Neuronal stem cell (in vitro differentiated cells): ENCODE data around the gene POLDIP3.

Source experiments
- DNase-seq: peaks from one replicate; pipeline ENCODE4 v3.0.0-alpha.2; 2013; ENCODE audit warnings: low spot score
- H2AFZ ChIP-seq: one replicate; pipeline ENCODE4 v1.6.1; 2013; ENCODE audit warnings: mild to moderate bottlenecking, low read length, inconsistent platforms
- H2AK5ac ChIP-seq: 2 replicates; pipeline ENCODE4 v1.6.1; 2013; ENCODE audit warnings: low read depth, mild to moderate bottlenecking, inconsistent platforms, low read length, moderate library complexity, mixed read lengths
- H2BK120ac ChIP-seq: 2 replicates; pipeline ENCODE4 v1.6.1; 2013; ENCODE audit warnings: low read depth, mild to moderate bottlenecking, inconsistent platforms, low read length, moderate library complexity, mixed read lengths
- H2BK12ac ChIP-seq: one replicate; pipeline ENCODE4 v1.6.1; 2013; ENCODE audit warnings: low read length, inconsistent platforms
- H2BK15ac ChIP-seq: 2 replicates; pipeline ENCODE4 v1.6.1; 2013; ENCODE audit warnings: mild to moderate bottlenecking, low read length, inconsistent platforms, mixed read lengths
- H2BK5ac ChIP-seq: one replicate; pipeline ENCODE4 v1.6.1; 2013; ENCODE audit warnings: inconsistent platforms, mild to moderate bottlenecking, low read length, moderate library complexity
- H3K14ac ChIP-seq: one replicate; pipeline ENCODE4 v1.6.1; 2013; ENCODE audit warnings: low read length, inconsistent platforms
- H3K18ac ChIP-seq: 2 replicates; pipeline ENCODE4 v1.6.1; 2013; ENCODE audit warnings: low read length, inconsistent platforms
- H3K23ac ChIP-seq: 2 replicates; pipeline ENCODE4 v1.6.1; 2013; ENCODE audit warnings: low read depth, mild to moderate bottlenecking, mixed read lengths, low read length, inconsistent platforms; ENCODE audit not compliant: poor library complexity
- H3K27ac ChIP-seq: replicated peaks from 3 replicates; pipeline ENCODE4 v1.5.1; 2013; ENCODE audit warnings: low read length, inconsistent platforms
- H3K27me3 ChIP-seq, 3 experiments: 2 replicates each; pipeline ENCODE4 v1.6.1; 2013; ENCODE audit warnings: low read length in 3 of 3, mild to moderate bottlenecking in 2 of 3, inconsistent platforms in 1 of 3, low read depth in 1 of 3, mixed read lengths in 1 of 3, moderate library complexity in 1 of 3; ENCODE audit not compliant: control insufficient read depth in 3 of 3, insufficient read depth in 3 of 3
- H3K36me3 ChIP-seq, 2 donors: replicated peaks in 1 of 2; 2 replicates each; pipeline ENCODE4 v1.6.1; 2013; ENCODE audit warnings: low read length in 2 of 2; ENCODE audit not compliant: control insufficient read depth in 2 of 2, insufficient read depth in 2 of 2
- H3K4ac ChIP-seq: 2 replicates; pipeline ENCODE4 v1.6.1; 2013; ENCODE audit warnings: inconsistent platforms, mild to moderate bottlenecking, low read length, moderate library complexity
- H3K4me1 ChIP-seq, 2 donors: 1 replicate in 1 of 2; 2 replicates in 1 of 2; pipeline ENCODE4 v1.6.1; 2013; ENCODE audit warnings: low read length in 2 of 2, low read depth in 1 of 2; ENCODE audit not compliant: control insufficient read depth in 2 of 2, insufficient read depth in 1 of 2
- H3K4me2 ChIP-seq: one replicate; pipeline ENCODE4 v1.6.1; 2013; ENCODE audit warnings: mild to moderate bottlenecking, low read length, inconsistent platforms; ENCODE audit not compliant: insufficient read depth, poor library complexity, severe bottlenecking
- H3K4me3 ChIP-seq, 2 donors: 2 replicates each; pipeline ENCODE4 v1.5.1; 2013; ENCODE audit warnings: low read length in 2 of 2, mild to moderate bottlenecking in 2 of 2, inconsistent platforms in 1 of 2, moderate library complexity in 1 of 2
- H3K79me1 ChIP-seq: one replicate; pipeline ENCODE4 v1.6.1; 2013; ENCODE audit warnings: low read depth, mild to moderate bottlenecking, inconsistent platforms, low read length, moderate library complexity
- H3K9ac ChIP-seq: one replicate; pipeline ENCODE4 v1.6.1; 2013; ENCODE audit warnings: mild to moderate bottlenecking, low read depth, low read length, inconsistent platforms; ENCODE audit not compliant: poor library complexity
- H3K9me3 ChIP-seq, 2 donors: replicated peaks in 1 of 2; 2 replicates each; pipeline versions ENCODE3 to v1.6.1; 2013; ENCODE audit warnings: low read length in 2 of 2, mild to moderate bottlenecking in 2 of 2, inconsistent platforms in 1 of 2, low read depth in 1 of 2, mixed read lengths in 1 of 2, moderate library complexity in 1 of 2; ENCODE audit not compliant: control insufficient read depth in 2 of 2, insufficient read depth in 1 of 2
- H4K8ac ChIP-seq: one replicate; pipeline ENCODE4 v1.6.1; 2013; ENCODE audit warnings: low read depth, mild to moderate bottlenecking, inconsistent platforms, low read length, moderate library complexity
- H4K91ac ChIP-seq: one replicate; pipeline ENCODE4 v1.6.1; 2013; ENCODE audit warnings: low read length, low read depth, mild to moderate bottlenecking, inconsistent platforms; ENCODE audit not compliant: poor library complexity
- WGBS, 2 donors: extraction: QIAGEN DNeasy Blood & Tissue Kit; methylation state at CpG; one replicate each; pipeline ENCODE4 v1.1.7; 2013; ENCODE audit warnings: missing lambda C conversion rate in 2 of 2, mixed read lengths in 1 of 2; ENCODE audit not compliant: insufficient read length in 2 of 2, insufficient replicate concordance in 1 of 2; ENCODE audit errors: extremely low coverage in 2 of 2; 5-methylcytosine and 5-hydroxymethylcytosine counted together

The POLDIP3 gene

DNA sequence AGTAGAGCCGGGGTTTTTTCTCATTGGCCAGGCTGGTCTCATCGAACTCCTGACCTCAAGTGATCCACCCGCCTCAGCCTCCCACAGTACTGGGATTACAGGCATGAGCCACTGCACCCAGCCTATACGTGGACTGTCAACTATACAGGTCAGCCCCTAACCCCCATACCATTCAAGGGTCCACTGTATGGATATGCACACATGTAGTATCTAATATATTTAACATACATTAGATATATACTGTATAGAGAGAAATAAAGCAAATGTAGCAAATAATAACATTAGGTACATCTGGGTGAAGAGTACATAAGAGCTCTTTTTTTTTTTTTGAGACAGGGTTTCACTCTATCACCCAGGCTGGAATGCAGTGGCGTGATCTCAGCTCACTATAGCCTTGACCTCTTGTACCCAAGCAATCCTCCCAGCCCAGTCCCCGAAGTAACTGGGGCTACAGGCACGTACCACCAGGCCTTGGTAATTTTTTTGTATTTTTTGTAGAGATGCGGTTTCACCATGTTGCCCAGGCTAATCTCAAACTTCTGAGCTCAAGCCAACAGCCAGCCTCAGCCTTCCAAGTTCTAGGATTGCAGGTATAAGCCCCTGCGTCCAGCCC is 27.2 kb upstream of the POLDIP3 start:
- no peak overlapping the region for H3K4ac ChIP-seq
- H3K9ac ChIP-seq = no peak overlapping the region
- peaks cover 16% of the 10 kb centered on the region for H3K79me1 ChIP-seq
- no CpG with 5 or more reads among the region's 9 CpGs for WGBS, 2 donors
- H3K14ac ChIP-seq = no peak overlapping the region
- H2AFZ ChIP-seq = no peak overlapping the region
- H4K91ac ChIP-seq = no peak overlapping the region
- H2BK12ac ChIP-seq = no peak overlapping the region
- no peak overlapping the region for H3K23ac ChIP-seq
- no peak overlapping the region for H2BK120ac ChIP-seq
- H3K4me2 ChIP-seq = no peak overlapping the region
- H4K8ac ChIP-seq = no peak overlapping the region
- H3K4me1 ChIP-seq = peaks cover 5 to 6% of the 10 kb centered on the region in 2 donors
- H3K27me3 ChIP-seq = no peaks in the 10 kb centered on the region
- no peak overlapping the region for H2BK15ac ChIP-seq
- no peak overlapping the region for H2BK5ac ChIP-seq
- no peaks in the 10 kb centered on the region for H3K9me3 ChIP-seq
- H3K4me3 ChIP-seq = no peak overlapping the region
- H3K36me3 ChIP-seq = peaks cover 2 to 10% of the 10 kb centered on the region in 2 donors
- DNase-seq = no peak
- no peak overlapping the region for H2AK5ac ChIP-seq
- no peak overlapping the region for H3K18ac ChIP-seq
- H3K27ac ChIP-seq = no peak overlapping the region

DNA sequence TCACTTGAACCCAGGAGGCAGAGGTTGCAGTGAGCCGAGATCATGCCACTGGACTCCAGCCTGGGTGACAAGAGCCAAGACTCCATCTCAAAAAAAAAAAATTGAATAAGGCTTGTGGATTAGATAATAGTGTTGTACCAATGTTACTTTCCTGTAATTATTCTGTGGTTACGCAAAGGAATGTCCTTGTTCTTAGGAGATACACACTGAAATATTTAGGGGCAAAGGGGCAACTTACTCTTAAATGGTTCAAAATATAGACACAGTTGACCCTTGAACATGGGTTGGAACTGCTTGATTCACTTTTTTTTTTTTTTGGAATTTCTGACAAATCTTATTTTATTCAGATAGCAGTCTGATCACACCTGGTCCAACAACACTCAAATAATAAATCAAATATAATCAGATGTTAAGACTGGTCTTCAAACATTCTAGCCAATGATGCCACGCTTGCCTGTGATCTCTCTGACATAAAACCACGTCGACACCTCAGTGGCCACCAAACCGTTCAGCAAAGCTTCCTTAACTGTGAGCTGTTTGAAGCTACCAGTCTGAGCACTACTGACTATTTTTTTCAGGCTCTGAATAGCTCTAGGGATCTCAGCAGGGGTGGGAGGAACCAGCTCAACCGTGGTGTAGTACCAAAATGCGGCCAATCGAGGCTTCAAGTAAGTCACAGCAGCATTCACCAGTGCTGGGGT is 25.0 kb upstream of the POLDIP3 start:
- Histone ChIP-seq H3K4ac (no peak overlapping the region), H4K91ac (no peak overlapping the region), H3K18ac (no peak overlapping the region), H3K36me3 (peaks cover 7 to 19% of the 10 kb centered on the region in 2 donors), H2AFZ (no peak overlapping the region), H2BK5ac (no peak overlapping the region), H3K79me1 (peaks cover 7% of the 10 kb centered on the region), H3K27me3 (no peaks in the 10 kb centered on the region), H3K9me3 (no peaks in the 10 kb centered on the region), H2BK12ac (no peak overlapping the region), H3K23ac (no peak overlapping the region), H4K8ac (no peak overlapping the region), H3K14ac (no peak overlapping the region), H3K4me3 (no peak overlapping the region), H2AK5ac (no peak overlapping the region), H2BK120ac (no peak overlapping the region), H3K4me2 (no peak overlapping the region), H3K4me1 (peaks cover 3 to 6% of the 10 kb centered on the region in 2 donors), H2BK15ac (no peak overlapping the region), H3K9ac (no peak overlapping the region), H3K27ac (no peak overlapping the region)
- no CpG with 5 or more reads among the region's 9 CpGs for WGBS, 2 donors
- no peak for DNase-seq

DNA sequence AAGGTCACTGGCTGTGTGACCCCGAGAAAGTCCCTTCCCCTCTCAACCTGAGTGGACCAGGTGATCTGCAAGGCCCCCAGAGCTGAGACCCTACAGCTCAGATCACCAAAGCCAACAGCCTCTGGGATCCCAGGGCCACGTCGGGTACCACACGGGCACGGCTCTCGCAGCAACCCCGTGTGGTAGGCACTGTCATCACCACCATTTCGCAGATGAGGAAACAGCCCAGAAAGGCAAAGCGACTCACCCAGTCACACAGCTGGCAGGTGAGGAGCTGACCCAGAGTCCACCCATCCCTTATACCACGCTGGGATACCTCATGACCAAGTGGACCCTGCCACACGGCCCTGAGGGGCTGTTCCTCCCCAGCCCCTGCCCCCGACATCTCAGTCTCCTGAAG is 22.9 kb upstream of the POLDIP3 start:
- no peak overlapping the region for H2BK5ac ChIP-seq
- no peak overlapping the region for H2BK15ac ChIP-seq
- H4K91ac ChIP-seq = peak overlapping the region; percentile 50
- H3K79me1 ChIP-seq = peaks cover 4% of the 10 kb centered on the region
- no peak overlapping the region for H2AFZ ChIP-seq
- no peak overlapping the region for H3K18ac ChIP-seq
- no peak overlapping the region for H3K27ac ChIP-seq
- H3K9me3 ChIP-seq = no peaks in the 10 kb centered on the region
- H3K4ac ChIP-seq = no peak overlapping the region
- no peak overlapping the region for H4K8ac ChIP-seq
- H3K9ac ChIP-seq = no peak overlapping the region
- no peak overlapping the region for H2BK120ac ChIP-seq
- no CpG with 5 or more reads among the region's 12 CpGs for WGBS, 2 donors
- DNase-seq = no peak
- H3K4me3 ChIP-seq = no peak overlapping the region
- H3K14ac ChIP-seq = no peak overlapping the region
- H3K4me2 ChIP-seq = no peak overlapping the region
- H3K4me1 ChIP-seq = no peaks in the 10 kb centered on the region
- H2BK12ac ChIP-seq = no peak overlapping the region
- H3K23ac ChIP-seq = peak overlapping the region; percentile 61
- H3K36me3 ChIP-seq = peaks cover 11 to 33% of the 10 kb centered on the region in 2 donors
- no peaks in the 10 kb centered on the region for H3K27me3 ChIP-seq
- H2AK5ac ChIP-seq = no peak overlapping the region

DNA sequence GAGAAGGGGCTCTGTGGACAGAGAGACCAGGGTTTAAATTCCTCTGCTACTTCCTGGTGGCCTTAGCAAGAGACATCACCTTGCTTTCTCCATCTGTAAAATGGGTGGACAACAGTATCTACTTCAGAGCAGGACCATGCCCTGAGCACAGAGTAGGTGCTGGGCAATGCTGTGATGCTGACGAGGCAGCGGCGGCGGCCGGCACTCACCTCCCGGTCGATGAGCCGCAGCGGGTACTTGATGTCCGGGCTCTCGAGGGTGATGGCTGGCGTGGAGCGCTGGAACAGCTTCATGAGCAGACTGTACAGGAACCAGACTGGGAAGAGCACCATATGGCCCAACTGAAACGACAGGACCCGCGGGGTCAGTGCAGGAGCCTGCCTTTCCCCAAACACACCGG is 21.8 kb upstream of the POLDIP3 start:
- Histone ChIP-seq H4K91ac (no peak overlapping the region), H2AFZ (no peak overlapping the region), H3K4me3 (no peak overlapping the region), H2BK5ac (no peak overlapping the region), H3K4me1 (no peaks in the 10 kb centered on the region), H2BK15ac (no peak overlapping the region), H3K4me2 (no peak overlapping the region), H2BK12ac (no peak overlapping the region), H3K36me3 (peaks cover 20 to 43% of the 10 kb centered on the region in 2 donors), H3K9ac (no peak overlapping the region), H2BK120ac (no peak overlapping the region), H2AK5ac (no peak overlapping the region), H3K27ac (no peak overlapping the region), H4K8ac (no peak overlapping the region), H3K18ac (no peak overlapping the region), H3K14ac (peak overlapping the region; percentile 21), H3K4ac (no peak overlapping the region), H3K9me3 (no peaks in the 10 kb centered on the region), H3K23ac (no peak overlapping the region), H3K79me1 (peaks cover 8% of the 10 kb centered on the region), H3K27me3 (no peaks in the 10 kb centered on the region)
- no peak for DNase-seq
- WGBS, 2 donors = no CpG with 5 or more reads among the region's 17 CpGs
